ENCODE results near the gene C1QTNF8.

C1QTNF8 gene

GRCh38 chr16:1079786-1080525, 16.1 kb downstream of the C1QTNF8 start:
- TF ChIP-seq TAF1 (IDR thresholded peaks at IDR 0.05; ENCODE audit: low read depth): no peak
- TF ChIP-seq FOXM1 (IDR thresholded peaks at IDR 0.05; ENCODE audit: borderline replicate concordance, low read depth): no peak
- TF ChIP-seq TEAD4 (IDR thresholded peaks at IDR 0.05): no peak
- no peak for TF ChIP-seq YY1 (IDR thresholded peaks at IDR 0.05; ENCODE audit: low read depth)
- no peak for TF ChIP-seq NFIC (IDR thresholded peaks at IDR 0.05)
- TF ChIP-seq REST (IDR thresholded peaks at IDR 0.05; ENCODE audit: low read depth): no peak
- no peak for TF ChIP-seq MAX (IDR thresholded peaks at IDR 0.05)
- no peak for TF ChIP-seq RAD21 (IDR thresholded peaks at IDR 0.05; ENCODE audit: low read depth)
- TF ChIP-seq EGR1 (IDR thresholded peaks at IDR 0.05): no peak
- TF ChIP-seq, protein P1, sequence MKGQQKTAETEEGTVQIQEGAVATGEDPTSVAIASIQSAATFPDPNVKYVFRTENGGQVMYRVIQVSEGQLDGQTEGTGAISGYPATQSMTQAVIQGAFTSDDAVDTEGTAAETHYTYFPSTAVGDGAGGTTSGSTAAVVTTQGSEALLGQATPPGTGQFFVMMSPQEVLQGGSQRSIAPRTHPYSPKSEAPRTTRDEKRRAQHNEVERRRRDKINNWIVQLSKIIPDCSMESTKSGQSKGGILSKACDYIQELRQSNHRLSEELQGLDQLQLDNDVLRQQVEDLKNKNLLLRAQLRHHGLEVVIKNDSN (IDR thresholded peaks at IDR 0.05): no peak
- TF ChIP-seq CREB1 (IDR thresholded peaks at IDR 0.05; ENCODE audit: low read depth): no peak
- TF ChIP-seq CEBPB (IDR thresholded peaks at IDR 0.05): no peak
- no peak for TF ChIP-seq EP300 (IDR thresholded peaks at IDR 0.05; ENCODE audit: borderline replicate concordance)

GRCh38 chr16:1079341-1079740, 16.7 kb downstream of the C1QTNF8 start:
- no peak for TF ChIP-seq RAD21 (IDR thresholded peaks at IDR 0.05; ENCODE audit: low read depth)
- TF ChIP-seq CREB1 (IDR thresholded peaks at IDR 0.05; ENCODE audit: low read depth): no peak
- no peak for TF ChIP-seq FOXM1 (IDR thresholded peaks at IDR 0.05; ENCODE audit: borderline replicate concordance, low read depth)
- no peak for TF ChIP-seq TCF12 (IDR thresholded peaks at IDR 0.05; ENCODE audit: low read depth)

DNA sequence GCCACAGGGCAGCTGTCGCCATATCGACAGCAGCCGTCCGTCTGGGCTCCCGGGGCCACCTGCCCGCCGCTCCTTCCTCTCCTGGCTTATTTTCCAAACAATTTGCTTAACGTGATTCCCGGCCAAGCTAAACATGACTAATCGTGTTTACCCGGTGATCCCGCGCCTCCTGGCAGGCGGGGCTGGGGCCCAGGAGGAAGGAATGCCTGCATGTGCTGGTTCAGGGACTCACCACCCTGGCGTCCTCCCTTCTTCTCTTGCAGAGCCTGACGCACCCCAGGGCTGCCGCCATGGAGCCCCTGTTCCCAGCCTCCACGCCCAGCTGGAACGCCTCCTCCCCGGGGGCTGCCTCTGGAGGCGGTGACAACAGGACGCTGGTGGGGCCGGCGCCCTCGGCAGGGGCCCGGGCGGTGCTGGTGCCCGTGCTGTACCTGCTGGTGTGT, 17.4 kb downstream of the C1QTNF8 start:
- TF ChIP-seq ZBTB7A (IDR thresholded peaks at IDR 0.05; ENCODE audit: low read depth) (no peak), EGR1 (IDR thresholded peaks at IDR 0.05) (no peak), TEAD4 (IDR thresholded peaks at IDR 0.05) (no peak), TAF1 (IDR thresholded peaks at IDR 0.05; ENCODE audit: low read depth) (no peak), RAD21 (IDR thresholded peaks at IDR 0.05; ENCODE audit: low read depth) (no peak), EP300 (IDR thresholded peaks at IDR 0.05; ENCODE audit: borderline replicate concordance) (no peak), NFIC (IDR thresholded peaks at IDR 0.05) (0 out of 2 replicates have a peak, but pooled peaks have one; percentile 7)

DNA sequence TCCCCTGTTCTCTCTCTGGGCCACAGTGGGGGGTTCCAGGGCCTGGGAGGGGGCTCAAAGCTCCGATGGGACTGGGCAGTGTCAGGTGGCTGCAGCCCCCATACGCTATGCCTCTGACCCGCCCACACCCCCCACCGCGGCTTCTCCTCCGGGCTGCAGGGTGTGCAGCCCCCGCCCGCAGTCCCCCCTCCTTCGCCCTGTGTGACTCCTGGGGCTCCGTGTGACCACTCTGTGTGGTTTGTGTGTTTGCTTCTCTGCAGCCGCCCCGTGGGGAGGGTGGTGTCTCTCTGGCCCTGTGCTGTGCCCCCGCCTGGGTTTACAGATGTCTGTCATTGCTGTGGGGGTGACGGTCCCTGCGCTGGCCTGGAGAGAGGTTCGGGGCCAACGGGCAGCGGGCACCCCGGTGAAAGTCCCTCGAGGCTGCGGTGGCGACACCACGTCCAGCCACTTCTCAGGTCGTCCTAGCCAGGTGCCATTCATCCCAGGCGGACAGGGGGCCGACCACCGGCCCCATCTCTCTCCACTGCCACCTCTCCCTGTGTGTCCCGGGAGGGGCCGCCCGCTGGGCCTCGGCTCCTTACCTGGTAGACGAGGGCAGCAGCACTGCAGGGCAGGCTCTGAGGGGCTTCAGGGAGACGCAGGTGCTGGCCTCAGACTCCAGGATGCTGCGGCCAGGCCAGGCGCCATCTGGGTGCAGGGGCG, 18.0 kb downstream of the C1QTNF8 start:
- no peak for TF ChIP-seq TCF12 (IDR thresholded peaks at IDR 0.05; ENCODE audit: low read depth)
- TF ChIP-seq CEBPB (IDR thresholded peaks at IDR 0.05): no peak
- TF ChIP-seq NFIC (IDR thresholded peaks at IDR 0.05): no peak
- no peak for TF ChIP-seq ZBTB7A (IDR thresholded peaks at IDR 0.05; ENCODE audit: low read depth)
- no peak for TF ChIP-seq RAD21 (IDR thresholded peaks at IDR 0.05; ENCODE audit: low read depth)
- no peak for TF ChIP-seq CREB1 (IDR thresholded peaks at IDR 0.05; ENCODE audit: low read depth)
- TF ChIP-seq TAF1 (IDR thresholded peaks at IDR 0.05; ENCODE audit: low read depth): no peak
- TF ChIP-seq EGR1 (IDR thresholded peaks at IDR 0.05): no peak
- TF ChIP-seq MAX (IDR thresholded peaks at IDR 0.05): no peak
- TF ChIP-seq TEAD4 (IDR thresholded peaks at IDR 0.05): no peak
- TF ChIP-seq, protein P1 (IDR thresholded peaks at IDR 0.05): no peak

GRCh38 chr16:1076801-1077576, 19.1 kb downstream of the C1QTNF8 start:
- TF ChIP-seq TCF12 (IDR thresholded peaks at IDR 0.05; ENCODE audit: low read depth) (no peak), MAX (IDR thresholded peaks at IDR 0.05) (no peak), EGR1 (IDR thresholded peaks at IDR 0.05) (no peak), EP300 (IDR thresholded peaks at IDR 0.05; ENCODE audit: borderline replicate concordance) (no peak), TAF1 (IDR thresholded peaks at IDR 0.05; ENCODE audit: low read depth) (no peak), CREB1 (IDR thresholded peaks at IDR 0.05; ENCODE audit: low read depth) (no peak)
- TF ChIP-seq, protein P1 (IDR thresholded peaks at IDR 0.05): no peak

- no peak for TF ChIP-seq EGR1 (IDR thresholded peaks at IDR 0.05)
- no peak for TF ChIP-seq YY1 (IDR thresholded peaks at IDR 0.05; ENCODE audit: low read depth)
- TF ChIP-seq MAX (IDR thresholded peaks at IDR 0.05): no peak
Observed at GRCh38 chr16:1075546-1075945, 20.5 kb downstream of the C1QTNF8 start.

All from Ishikawa (cell line).